HG03442 (cell line): ENCODE measurements around the gene RAMACL.
"Not testable (repeated sequence)": the region's sequence is repeated elsewhere in the genome, so short reads cannot be mapped to it uniquely, and the experiment has no call there.

Source experiments
- ATAC-seq: cut with Tn5 transposase; IDR thresholded peaks from one replicate; pipeline ENCODE4 v1.9.1; 2021; ENCODE audit warnings: mild to moderate bottlenecking, moderate library complexity; ENCODE audit not compliant: unreplicated experiment

RAMACL gene

DNA sequence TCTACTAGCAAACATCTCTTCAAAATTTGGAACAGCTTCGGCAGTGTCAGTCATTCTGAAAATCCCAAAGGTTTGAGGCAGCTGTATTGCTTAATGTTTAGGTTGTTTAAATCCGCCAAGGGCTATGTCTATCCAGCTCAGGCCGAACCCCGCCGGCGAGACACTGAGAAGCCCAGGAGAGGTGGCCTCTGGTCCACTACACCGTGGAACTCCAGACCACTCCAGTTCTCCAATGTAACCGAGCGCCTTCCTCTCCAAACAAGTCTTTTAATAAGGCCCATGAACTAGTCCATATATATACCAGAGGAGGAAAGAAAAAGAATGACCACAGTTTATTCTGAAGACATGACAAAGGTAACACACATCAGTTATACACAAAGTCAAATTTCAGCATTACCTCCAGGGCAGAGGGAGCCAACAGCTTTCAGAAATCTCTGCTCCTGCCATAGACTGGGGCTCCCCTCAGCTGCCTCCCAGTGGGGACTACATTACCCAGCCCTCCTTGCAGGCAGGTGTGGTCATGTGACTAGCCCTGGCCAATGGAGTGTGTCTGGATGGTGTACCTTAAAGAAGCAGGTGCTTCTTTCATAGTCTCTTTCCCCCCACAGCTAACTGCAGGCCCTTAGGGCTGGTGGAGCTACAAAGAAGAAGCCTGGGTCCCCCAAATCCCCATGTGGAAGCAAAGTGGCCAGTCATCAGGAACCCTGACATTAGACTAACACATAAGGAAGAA, at the start of gene RAMACL:
Gene RAMACL, minus strand, starts transcription at position 255 of the 733 bp plus-strand sequence. Its CDS starts 201 bp downstream, at position 54.
- peak; percentile 70 for ATAC-seq

DNA sequence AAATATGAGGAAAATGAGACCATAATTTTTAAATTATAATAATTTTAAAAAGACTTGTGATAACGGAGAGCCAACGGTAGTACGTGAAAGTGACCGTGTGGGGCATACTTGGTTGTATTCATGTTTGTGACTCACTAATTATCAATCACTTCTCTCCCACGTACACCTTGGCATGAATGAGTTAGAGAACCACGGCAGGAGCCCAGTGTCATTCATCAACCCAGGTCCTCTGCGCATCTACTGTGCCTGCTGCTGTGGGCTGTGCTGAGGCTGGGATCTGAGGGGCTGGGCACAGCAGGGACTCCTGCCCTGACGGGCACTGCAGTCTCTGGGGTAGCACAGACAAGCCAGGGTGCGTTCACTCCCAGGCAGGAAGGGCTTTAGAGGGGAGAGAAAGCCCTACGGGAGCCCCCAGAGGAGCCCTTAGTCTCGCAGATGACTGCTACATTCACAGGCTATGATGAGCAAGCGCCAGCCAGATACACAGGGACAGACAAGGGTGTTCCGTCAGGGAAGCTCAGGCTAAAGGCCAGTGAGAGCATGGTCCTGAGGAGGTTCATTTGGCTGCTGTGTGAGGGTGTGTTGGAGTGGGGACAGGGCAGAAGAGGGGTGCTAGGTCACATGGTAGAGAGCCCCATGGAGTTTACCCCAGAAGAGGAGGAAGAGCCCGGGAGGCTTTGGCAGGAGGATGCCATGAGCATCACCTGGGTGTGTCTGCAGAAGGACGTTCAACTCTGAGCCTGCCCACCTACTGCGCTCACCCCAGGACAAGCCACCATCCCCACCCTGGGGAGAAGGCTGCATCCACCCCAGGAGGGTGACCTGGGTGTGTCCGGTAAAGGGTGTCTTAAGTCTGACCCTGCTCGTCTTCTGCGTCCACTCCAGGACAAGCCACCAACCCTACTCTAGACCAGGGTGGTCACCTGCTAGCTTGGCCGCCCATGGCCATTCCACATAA, 48.8 kb upstream of the RAMACL start:
- no peak for ATAC-seq

DNA sequence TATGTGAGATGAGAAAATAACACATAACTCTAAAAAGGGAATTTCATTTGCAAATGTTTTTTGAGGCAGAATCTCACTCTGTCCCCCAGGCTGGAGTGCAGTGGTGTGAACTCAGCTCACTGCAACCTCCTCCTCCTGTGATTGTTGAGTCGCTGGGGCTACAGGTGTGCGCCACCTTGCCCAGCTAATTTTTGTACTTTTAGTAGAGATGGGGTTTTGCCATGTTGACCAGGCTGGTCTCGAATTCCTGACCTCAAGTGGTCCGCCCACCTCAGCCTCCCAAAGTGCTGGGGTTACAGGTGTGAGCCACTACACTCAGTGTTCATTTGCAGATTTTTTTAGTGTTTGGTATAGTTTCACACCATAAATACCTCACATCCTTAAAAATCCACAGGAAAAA, 48.1 kb upstream of the RAMACL start:
- ATAC-seq: not testable (repeated sequence)

DNA sequence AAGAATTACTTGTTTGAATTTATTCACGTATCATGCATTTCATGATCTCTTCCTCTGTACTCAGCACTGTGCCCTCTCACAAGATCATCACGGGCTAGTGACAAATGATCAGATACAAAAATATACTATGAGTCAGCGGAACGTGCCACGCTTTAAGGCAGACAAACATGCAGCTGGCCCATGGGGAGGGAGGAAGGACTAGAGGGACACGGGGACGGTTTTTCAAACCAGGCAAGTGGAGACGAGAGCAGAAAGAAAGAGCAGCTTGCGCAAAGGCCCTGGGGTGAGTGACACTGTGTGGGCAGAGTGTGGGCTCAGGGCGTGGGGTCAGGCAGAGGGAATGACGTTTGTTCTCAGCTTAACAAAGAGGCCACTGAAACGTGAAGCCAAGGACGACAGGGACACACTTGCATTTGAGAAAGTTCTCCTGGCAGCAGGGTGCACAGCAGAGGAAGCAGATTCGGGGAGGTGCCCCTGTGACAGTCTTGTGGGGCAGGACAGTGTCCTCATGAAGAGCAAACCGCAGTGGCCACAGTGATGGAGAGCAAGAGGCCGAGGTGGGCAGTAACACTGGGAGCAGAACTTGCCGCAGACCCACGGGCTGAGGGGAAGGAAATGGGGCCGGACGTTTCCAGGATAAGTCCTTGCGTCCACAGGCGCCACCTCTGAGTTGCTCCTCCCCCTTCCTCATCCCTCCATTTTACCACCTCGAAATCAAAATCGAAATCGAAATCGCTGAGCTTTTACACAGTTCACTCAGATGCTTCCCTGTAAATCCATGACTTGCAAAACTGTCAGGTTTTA, 47.5 kb upstream of the RAMACL start:
- no peak for ATAC-seq

DNA sequence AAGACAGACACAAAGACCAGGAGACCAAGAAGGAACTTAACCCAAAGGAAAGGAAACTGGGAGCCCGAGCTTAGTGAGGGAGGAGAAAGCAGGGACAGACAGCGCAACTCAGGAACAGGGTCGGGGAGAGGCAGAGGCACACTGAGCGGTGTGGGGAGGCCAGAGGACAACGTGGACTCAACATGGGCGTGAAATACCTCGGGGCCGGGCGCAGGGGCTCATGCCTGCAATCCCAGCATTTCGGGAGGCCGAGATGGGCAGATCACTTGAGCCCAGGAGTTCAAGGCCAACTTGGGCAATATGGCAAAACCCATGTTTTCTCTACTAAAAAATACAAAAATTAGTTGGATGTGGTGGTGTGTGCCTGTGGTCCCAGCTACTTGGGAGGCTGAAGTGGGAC, 46.3 kb upstream of the RAMACL start:
- no peak for ATAC-seq

DNA sequence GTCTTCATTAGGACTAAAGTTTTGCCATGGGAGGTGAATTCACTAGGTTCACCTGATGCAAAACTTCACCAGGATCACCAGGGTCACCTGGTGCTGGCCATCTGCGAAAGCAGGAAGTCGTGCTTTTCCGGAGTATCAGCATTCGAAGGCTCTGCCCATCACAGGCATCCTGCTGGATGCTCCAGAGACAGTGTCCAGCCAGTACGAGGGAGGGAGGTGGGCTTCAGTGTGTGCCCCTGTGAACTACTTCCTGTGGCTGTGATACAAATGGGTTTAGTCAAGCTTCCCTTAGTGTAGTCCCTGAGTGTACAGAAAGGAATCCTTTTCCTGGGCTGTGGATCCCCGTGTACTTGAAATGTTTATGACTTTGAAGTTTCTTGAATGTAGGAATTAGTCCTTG, 44.0 kb upstream of the RAMACL start:
- no peak for ATAC-seq

DNA sequence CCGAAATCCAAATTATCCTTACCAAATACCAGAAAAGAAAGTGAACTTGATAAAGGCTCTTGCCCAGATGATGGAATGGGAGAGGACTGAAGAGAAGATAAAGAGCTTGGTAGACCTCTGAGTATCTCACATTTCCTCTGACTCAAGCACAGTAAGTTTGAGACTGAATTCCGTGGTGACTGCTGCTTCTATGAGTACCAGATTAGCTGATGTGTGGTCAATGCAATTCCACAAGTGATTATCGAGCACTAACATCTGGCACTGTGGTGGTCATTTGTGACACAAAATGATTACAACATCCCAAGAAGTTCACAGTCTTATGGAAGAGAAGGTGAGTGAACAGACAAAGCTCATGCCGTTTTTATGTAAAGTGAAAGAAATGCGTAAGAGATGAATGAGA, 43.1 kb upstream of the RAMACL start:
- ATAC-seq: no peak

DNA sequence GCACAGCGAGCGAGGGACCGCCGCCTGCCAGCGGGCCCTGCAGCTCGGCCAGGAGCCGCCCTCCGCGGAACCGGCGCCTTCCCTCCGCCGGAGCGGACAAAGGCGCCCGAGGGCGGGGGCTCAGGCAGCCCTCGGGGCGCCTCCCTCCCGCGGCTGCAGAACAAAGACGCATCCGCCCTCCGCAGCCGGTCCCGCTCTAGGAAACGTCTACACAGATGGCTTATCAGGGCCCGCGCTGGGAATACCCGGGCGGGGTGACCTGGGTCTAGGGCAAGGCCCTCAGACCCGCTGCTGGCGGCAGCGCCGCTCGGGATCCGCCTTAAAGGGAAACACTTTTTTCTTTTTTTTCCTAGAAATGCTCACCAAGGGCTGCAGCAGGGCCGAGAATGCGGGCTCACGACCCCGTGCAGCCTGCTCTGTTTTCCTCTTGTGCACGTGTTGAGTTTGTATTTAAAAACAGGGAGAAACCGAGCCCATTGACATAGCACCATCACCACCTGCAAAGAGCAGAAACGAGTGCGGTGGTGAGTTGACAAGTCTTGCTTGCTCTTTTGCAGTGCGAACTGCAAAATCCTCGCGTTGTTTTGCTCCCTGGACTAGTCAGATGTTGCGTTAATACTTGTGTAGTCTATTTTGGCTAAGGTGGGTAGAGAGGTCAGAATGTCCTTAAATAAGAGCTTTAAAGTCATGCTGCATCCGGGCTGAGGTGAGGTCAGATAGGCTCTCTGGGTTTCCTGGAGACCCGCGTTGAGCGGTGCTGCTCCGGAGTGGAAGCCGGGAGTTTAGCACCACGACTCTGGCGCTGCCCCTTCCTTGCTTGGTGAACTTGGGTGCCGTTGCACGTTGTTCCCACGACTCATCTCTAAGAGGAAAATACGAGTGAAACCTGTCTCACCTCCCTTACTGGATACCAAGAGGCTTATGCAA, 41.7 kb upstream of the RAMACL start:
- ATAC-seq: peak; percentile 21

DNA sequence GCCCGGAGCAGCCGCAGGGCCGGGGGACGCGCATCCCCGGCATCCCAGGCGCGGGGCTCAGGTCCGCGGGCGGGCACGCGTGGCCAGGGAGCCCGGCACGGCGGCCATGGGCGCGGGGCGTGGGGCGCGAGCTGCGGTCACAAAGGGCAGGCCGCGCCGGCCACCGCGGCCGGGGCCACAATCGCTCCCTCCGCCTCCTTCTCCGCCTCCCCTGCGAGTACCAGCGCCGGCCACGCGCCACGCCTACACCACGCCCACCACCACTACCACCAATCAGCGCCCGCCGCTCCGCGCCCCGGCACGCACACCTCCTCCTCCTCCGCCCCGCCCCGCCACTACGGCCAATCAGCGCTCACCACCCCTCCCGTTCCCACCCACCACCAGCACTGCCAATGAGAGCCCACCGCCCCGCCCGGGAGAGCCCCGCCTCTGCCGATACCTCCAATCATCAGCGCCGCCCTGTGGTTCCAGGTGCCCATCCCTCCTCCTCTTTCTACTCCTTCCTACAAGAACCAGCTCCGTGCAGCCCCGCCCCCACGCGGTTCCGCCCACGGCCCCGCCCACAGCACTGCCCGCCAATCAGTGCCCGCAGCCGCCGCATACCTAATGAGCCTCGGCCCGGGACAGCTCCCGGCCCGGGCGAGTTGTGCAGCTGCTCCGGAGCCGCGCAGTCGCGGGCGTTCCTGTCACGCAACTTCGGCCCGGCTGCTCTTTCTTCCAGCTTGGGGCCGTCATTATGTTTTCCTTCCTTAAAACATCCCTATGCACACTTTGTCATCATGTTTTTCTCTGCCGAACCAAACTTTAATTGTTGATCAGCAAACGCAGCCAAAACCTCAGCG, 40.8 kb upstream of the RAMACL start, which contains the start of gene RPS6KA2:
Gene RPS6KA2, minus strand, starts transcription at position 219 of the 842 bp plus-strand sequence. CDS start 232 bp downstream, outside the sequence.
- peak; percentile 86 for ATAC-seq

DNA sequence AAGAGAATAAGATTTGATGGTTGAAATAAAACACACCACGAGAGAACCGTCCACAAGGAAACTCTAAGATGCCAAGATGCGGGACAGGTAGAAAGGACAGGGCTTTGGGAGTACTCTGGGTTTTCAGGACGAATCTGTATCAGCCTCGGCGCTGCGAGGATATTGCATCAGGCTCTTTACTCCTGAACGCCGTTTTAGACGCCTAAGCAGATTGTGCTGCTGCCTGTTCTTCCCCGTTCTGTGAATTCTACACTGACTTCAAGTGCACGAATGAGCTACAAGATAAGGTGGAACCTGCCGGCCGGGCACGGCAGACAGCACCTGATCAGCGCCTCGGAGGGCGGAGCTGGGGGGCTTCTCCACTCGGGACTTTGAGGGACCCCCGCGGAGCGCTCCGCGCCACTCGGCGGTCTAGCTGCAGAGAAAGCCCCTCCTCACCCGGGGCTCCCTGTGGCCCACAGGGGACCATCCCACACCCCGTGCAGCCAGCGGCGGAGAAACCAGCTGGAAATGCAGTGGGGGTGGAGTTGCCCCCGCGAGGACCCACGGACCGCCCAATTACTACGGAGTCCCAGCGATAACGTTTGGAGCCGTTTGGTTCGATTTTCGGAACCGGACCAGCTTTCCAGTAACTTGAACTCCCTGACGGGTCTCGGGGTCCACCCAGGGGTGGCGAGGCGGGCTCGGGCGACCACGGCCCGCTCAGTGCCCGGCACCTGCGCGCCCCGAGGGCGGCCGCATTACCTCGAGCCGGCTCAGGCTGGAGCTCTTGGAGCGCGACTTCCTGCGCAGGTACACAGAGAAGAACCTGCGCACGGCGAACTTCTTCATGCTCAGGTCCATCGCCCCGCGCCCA, 39.9 kb upstream of the RAMACL start:
- peak; percentile 0 for ATAC-seq

DNA sequence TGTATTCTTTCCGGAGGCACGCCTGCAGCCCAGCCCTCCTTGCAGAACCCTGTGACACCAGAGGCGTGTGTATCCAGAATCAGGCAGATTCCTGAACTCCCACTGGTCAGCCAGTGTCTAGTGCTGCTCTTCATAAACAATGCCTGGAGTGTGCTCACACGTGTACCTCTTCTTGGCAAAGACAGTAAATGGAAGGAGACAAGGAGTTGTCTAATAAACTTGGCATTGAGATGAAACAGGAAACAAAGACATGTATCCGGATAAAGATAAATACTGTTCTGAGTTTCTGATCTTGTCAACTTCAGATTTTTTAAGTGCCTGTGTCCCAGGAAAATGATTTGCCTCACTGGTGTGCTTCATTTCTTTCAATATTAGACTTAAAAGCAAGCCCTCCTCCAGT, 38.9 kb upstream of the RAMACL start:
- no peak for ATAC-seq

DNA sequence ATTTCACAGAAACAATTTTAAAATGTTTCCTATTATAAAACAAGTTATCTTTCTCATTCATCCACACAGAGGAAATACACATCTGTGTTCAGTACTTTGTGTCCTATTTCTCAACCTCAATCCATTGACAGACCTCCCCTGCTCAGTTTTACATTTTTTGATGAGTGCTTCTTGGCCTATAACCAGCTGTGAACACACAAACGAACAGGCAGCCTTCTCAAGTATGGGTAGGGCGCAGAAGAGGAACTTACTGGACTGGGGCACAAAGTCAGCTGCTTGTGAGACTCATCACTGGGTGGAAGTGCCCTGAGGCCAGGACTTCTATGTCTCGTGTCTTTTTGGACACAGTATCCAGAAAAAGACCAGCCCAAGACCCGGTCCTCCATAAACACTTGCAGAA, 37.8 kb upstream of the RAMACL start:
- ATAC-seq: no peak

DNA sequence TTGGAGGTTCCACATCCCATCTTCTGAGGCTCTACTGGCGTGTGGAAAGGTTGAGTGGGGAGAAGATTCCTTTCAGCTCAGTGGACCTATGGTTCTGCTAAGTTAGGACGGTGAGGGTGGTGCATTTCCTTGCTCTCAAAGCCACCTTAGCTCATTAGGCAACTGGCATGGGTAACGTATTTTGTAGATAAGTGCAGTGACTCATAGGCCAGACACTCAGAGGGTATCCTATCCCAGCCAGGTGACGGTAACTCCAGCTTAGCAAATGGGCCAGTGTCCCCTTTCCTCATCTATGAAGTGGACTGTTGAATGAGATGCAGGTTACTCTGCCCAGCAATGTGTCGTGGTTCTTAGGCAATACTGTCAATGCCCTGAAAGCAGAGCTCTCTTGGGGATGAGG, 36.8 kb upstream of the RAMACL start:
- ATAC-seq: no peak

DNA sequence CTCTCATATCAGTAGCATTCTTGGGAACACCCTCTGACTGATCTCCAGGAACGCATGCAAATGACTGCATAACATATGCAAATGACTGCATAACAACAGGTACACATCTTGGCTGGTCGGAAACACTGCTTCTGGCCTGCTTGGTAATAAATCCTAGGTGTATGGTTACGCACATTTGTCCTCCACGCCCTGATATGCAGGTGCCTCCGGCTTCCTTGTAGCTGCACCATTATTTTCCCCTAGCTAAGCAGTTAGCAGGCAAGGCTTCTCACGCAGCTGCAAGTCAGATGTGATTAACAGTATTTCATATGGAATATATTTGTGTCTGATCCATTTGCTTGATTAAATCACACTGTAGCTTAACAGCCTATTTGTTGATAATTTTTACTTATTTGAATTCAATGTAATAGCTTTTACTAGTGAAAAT, 34.6 kb upstream of the RAMACL start:
- no peak for ATAC-seq

DNA sequence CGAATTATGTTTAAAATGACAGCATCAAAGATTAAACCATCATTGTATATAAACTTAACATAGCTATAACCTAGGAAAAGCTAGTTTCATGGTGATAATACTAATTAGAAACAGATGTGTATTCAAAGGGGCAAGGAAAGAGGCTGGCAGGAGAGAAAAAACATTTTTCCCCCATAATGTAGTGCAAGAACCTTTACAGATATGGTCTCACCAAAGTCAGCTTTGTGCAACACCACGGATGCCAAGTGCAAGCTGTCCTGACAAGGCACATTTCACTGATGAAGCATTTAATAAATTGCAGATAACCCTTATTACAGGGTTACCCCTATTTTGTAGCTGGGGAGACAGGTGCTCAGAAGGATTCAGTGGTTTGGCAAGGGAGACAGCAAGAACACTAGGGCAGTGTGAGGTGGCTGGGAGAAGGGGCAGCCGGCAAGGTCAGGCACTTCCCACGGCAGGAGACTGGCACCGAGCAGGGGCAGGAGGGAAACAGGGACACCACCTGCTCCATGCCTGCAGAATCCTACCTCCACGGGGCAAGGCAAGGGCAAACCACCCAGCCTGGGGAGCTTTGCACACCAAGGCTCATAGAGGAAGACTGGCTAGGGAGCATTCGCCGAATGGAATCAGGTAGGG, 34.1 kb upstream of the RAMACL start:
- ATAC-seq: no peak

DNA sequence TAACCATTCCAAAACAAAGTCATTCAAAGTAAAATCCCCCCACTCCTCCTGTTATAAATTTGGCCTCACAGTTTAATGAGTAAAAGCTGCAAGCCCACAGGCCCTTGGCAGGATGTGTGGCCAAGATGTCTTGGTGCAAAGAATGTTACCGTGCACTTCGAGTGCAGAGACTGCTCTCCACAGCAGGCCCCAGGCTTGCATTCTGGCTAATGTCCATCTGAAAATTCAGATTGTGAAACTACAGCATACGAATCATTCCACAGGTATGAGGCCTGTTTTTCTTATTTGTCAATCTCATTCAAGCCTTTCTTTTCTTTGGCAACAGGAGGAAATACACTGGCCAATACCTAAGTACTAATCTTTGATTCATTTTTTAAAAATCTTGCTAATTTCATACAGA, 33.4 kb upstream of the RAMACL start:
- no peak for ATAC-seq

DNA sequence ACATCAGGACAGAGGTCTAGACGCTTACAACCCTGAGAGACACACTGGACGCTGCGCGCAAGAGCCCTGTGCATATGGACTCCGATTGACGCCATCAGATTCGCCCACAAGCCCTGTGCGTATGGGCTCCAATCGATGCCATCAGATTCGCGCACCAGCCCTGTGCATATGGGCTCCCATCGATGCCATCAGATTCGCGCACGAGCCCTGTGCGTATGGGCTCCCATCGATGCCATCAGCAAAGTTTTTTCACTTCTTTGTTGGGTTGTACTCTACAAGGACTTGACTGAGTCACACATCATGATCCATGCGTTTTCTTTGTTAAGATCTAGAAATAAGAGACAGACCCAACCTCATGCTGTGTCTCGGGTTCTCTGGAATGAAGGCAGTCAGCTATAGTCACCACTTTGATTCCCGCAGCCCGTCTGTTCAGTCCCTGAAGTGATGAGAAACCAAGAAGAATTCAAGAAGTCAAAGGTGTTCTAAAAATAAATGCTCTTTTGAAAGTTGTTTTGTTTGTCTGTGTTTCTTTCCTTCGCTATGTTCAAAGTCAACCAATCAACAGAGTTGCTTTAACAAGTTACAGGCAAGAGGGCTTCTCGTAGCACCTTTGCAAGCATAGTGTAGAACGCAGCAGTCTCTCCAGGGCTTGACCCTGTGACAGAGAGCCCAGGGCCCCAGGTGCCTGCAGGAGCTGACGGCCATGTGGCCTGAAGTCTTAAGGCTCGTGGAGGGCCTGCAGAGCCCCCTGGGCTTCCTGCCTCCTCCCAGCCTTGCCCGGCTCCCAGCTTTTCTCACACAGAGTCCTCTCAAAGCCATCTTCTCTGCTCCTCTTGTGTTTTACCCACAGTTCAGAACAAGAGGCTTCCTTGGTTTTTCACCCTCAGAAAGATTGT, 32.6 kb upstream of the RAMACL start:
- no peak for ATAC-seq
